Sigmoid colon (tissue), 7 donors: ENCODE results near the gene KIF7. TPM values are rescaled to one million over a fixed set of nuclear protein-coding genes. Genes with fewer than 3 reads are reported as not detected.

ENCODE experiments used
- DNase-seq: peaks from one replicate; pipeline ENCODE4 v3.0.0-alpha.2; 2019
- H3K27ac ChIP-seq, 4 donors: fragments of 200-600 bp; sonication (generic); one replicate each; pipeline ENCODE4 v1.5.1; 2016 to 2019; ENCODE audit warnings: mild to moderate bottlenecking in 1 of 4
- H3K27me3 ChIP-seq, 3 donors: fragments of 200-600 bp; sonication (generic); one replicate each; pipeline ENCODE4 v1.5.1; 2019; ENCODE audit warnings: mild to moderate bottlenecking in 1 of 3
- H3K36me3 ChIP-seq, 4 donors: fragments of 200-600 bp; sonication (generic); one replicate each; pipeline ENCODE4 v1.5.1; 2016 to 2019
- H3K4me1 ChIP-seq, 4 donors: fragments of 200-600 bp; sonication (generic); one replicate each; pipeline ENCODE4 v1.5.1; 2017 to 2019
- H3K4me3 ChIP-seq, 4 donors: fragments of 200-600 bp; sonication (generic); one replicate each; pipeline ENCODE4 v1.5.1; 2017 to 2019; ENCODE audit warnings: mild to moderate bottlenecking in 2 of 4, moderate library complexity in 1 of 4
- H3K9me3 ChIP-seq, 4 donors: fragments of 200-600 bp in 3 of 4; sonication (generic) in 3 of 4; one replicate each; pipeline versions ENCODE4 v1.5.1 to v1.6.1; 2013 to 2019
- EP300 ChIP-seq, 4 donors: sonication (generic); formaldehyde crosslinking; IDR thresholded peaks; one replicate each; pipeline ENCODE4 v1.6.1; 2017; ENCODE audit warnings: antibody characterized with exemption in 4 of 4
- POLR2A ChIP-seq, 2 donors: fragments of 450-650 bp; IDR thresholded peaks; one replicate each; pipeline ENCODE4 v1.6.1; 2016; ENCODE audit warnings: antibody characterized with exemption in 2 of 2, mild to moderate bottlenecking in 2 of 2, moderate library complexity in 2 of 2
- POLR2AphosphoS5 ChIP-seq, 4 donors: sonication (generic); formaldehyde crosslinking; IDR thresholded peaks; one replicate each; pipeline ENCODE4 v1.6.1; 2017; ENCODE audit warnings: antibody characterized with exemption in 4 of 4
- WGBS, 2 donors: extraction: QIAGEN DNeasy Blood & Tissue Kit; methylation state at CpG; one replicate each; pipeline ENCODE4 v1.1.7; 2013; 5-methylcytosine and 5-hydroxymethylcytosine counted together
- intact Hi-C: fragments of 100-400 bp; cut with DNase I; formaldehyde crosslinking; loops from one replicate; pipeline ENCODE4 v1.15.1; 2023
- polyA plus RNA-seq, 3 donors: library from polyadenylated mRNA; stranded (reverse); fragments of 200-250 nt; gene quantifications; one replicate each; pipeline ENCODE4 v1.2.3, GENCODE V29; 2013
- total RNA-seq, 4 donors: library from RNA; depleted of rRNA; stranded (reverse); fragments of >200 nt; gene quantifications; one replicate each; pipeline ENCODE4 v1.1.0, GENCODE V29; 2016
- TF ChIP-seq, protein P1 (sequence below), 4 experiments: fragments of 450-650 bp in 3 of 4; fragments of 200-600 bp in 1 of 4; IDR thresholded peaks; one replicate each; pipeline ENCODE4 v1.5.1; 2016 to 2019; ENCODE audit warnings: antibody characterized with exemption in 4 of 4, mild to moderate bottlenecking in 3 of 4, moderate library complexity in 2 of 4
- donor health status: healthy with polysubstance abuse.
- donor health status: Bipolar disorder and iron deficiency.
- donor health status: healthy.

The KIF7 gene
- total and polyA plus RNA-seq, 7 donors, result 0.46 to 15.2 (median 5.4) TPM

DNA sequence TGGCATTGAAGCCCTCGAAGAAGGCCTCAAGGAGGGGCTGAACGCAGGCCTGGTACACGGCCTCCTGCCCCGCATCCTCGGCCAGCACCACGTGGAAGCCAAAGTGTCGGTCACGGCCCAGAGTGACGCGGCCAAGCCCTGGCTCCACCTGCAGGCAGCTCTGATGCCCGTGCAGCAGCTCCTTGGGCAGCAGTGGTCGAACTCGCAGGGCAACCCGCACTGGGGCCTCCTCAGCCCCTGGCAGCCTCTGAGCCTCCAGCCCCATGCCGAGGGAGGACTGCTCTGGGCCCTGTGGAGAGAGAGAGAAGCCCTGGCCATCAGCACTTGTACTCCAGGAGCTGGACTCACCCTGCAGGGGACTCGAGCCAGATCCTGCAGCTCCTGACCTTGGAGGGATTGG lies 2.6 kb downstream of the KIF7 start:
- DNase-seq, result peak; percentile 47
- H3K27ac ChIP-seq, result no peak overlapping the region
- H3K36me3 ChIP-seq, result peaks cover 0 to 4% (median 0%) of the 10 kb centered on the region in 4 donors
- TF ChIP-seq POLR2AphosphoS5 (IDR thresholded peaks at IDR 0.05) (no peak), EP300 (IDR thresholded peaks at IDR 0.05) (no peak), POLR2A (IDR thresholded peaks at IDR 0.05) (no peak)
- TF ChIP-seq, protein P1, sequence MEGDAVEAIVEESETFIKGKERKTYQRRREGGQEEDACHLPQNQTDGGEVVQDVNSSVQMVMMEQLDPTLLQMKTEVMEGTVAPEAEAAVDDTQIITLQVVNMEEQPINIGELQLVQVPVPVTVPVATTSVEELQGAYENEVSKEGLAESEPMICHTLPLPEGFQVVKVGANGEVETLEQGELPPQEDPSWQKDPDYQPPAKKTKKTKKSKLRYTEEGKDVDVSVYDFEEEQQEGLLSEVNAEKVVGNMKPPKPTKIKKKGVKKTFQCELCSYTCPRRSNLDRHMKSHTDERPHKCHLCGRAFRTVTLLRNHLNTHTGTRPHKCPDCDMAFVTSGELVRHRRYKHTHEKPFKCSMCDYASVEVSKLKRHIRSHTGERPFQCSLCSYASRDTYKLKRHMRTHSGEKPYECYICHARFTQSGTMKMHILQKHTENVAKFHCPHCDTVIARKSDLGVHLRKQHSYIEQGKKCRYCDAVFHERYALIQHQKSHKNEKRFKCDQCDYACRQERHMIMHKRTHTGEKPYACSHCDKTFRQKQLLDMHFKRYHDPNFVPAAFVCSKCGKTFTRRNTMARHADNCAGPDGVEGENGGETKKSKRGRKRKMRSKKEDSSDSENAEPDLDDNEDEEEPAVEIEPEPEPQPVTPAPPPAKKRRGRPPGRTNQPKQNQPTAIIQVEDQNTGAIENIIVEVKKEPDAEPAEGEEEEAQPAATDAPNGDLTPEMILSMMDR (IDR thresholded peaks at IDR 0.05), result no peak
- H3K9me3 ChIP-seq, result no peaks in the 10 kb centered on the region
- H3K4me3 ChIP-seq, result no peak overlapping the region
- H3K4me1 ChIP-seq, result peaks cover 0 to 20% (median 14%) of the 10 kb centered on the region in 4 donors
- no peaks in the 10 kb centered on the region for H3K27me3 ChIP-seq
- intact Hi-C loops, result no loop called here
- WGBS, 2 donors, result 86 to 87% methylated on average over 16 of the region's 16 CpGs

DNA sequence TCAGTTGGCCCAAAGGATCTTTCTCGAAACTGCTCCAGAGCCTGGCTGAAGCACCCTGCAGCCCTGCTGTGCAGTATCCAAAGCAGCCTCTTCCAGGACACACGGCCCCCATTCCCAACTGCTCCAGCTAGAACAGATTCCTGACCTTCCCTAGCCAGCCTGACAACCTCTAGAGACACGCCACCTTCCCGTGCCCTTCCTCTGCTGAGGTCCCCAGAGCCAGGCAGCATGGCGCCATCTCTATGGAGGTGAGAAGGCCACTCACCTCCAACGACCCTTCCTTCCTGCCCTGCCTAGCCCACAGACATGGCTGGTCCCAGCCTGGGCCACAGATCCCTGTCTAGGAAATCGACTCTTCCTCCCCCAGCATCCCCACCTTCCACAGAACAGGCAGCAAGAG lies 3.1 kb downstream of the KIF7 start:
- Histone ChIP-seq H3K4me3 (no peak overlapping the region), H3K36me3 (peaks cover 0 to 4% (median 0%) of the 10 kb centered on the region in 4 donors), H3K27ac (no peak overlapping the region), H3K9me3 (no peaks in the 10 kb centered on the region), H3K27me3 (no peaks in the 10 kb centered on the region), H3K4me1 (peaks cover 0 to 23% (median 15%) of the 10 kb centered on the region in 4 donors)
- no peak for TF ChIP-seq EP300 (IDR thresholded peaks at IDR 0.05)
- TF ChIP-seq POLR2AphosphoS5 (IDR thresholded peaks at IDR 0.05), result no peak
- TF ChIP-seq POLR2A (IDR thresholded peaks at IDR 0.05), result no peak
- TF ChIP-seq, protein P1 (IDR thresholded peaks at IDR 0.05), result no peak
- DNase-seq, result peak; percentile 45
- WGBS, 2 donors, result 79 to 84% methylated on average over 7 of the region's 7 CpGs
- intact Hi-C loops, result no loop called here

DNA sequence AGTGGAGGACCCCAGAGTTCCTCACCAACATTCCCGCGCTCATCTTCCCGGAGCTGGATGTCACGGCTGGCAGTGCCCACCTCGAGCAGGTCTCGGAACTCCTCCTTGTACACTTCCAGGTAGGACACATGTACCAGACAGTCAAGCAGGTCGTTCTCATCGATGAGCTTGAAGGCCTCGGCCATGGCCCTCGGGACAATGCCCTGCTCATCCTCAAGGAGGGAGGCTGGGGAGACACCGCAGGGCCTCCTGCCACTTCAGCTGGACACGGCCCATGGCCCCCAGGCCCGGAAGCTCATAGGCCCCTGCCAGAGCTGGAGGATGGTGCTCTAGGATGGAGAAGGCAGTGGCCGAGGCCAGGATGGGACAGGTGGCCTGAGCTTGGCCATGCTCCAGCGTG lies 5.6 kb downstream of the KIF7 start:
- Histone ChIP-seq H3K36me3 (peaks cover 0 to 8% (median 0%) of the 10 kb centered on the region in 4 donors), H3K9me3 (no peaks in the 10 kb centered on the region), H3K4me1 (peaks cover 0 to 15% (median 8%) of the 10 kb centered on the region in 4 donors), H3K27ac (no peak overlapping the region), H3K27me3 (no peaks in the 10 kb centered on the region), H3K4me3 (no peak overlapping the region)
- peak; percentile 61 for DNase-seq
- no peak for TF ChIP-seq EP300 (IDR thresholded peaks at IDR 0.05)
- TF ChIP-seq POLR2A (IDR thresholded peaks at IDR 0.05), result no peak
- no peak for TF ChIP-seq POLR2AphosphoS5 (IDR thresholded peaks at IDR 0.05)
- TF ChIP-seq, protein P1 (IDR thresholded peaks at IDR 0.05), result no peak
- intact Hi-C loops, result no loop called here
- WGBS, 2 donors, result 94 to 95% methylated on average over 15 of the region's 15 CpGs

DNA sequence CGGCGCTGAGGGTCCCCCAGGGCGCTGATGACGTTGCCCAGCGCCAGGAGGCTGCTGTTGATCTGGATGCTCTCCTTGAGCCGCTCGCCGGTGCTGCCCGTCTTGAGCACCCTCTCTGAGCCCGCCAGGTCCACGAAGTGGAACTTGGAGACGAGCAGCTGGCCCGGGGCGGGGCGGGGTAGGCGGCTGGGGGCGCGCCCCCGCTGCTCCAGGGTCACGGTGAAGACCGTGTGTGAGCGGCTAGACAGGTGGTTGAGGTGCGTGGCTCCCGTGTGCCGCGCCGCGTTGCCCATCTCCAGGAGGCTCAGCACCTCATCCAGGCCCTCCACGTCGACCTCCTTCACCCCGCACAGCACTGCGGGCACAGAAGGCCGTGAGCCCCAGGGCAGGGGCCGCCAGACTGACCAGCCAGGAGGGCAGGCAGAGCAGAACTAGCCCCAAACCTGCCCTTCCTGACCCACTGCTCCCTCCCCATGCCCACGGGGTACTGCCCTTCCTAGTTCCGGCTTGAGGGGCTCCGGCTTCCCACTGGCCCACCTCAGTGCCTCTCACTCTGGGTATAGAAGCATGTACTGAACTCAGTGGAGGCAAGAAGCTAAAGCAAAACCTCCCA lies 6.1 kb downstream of the KIF7 start:
- Histone ChIP-seq H3K9me3 (no peaks in the 10 kb centered on the region), H3K27ac (no peak overlapping the region), H3K4me1 (peaks cover 0 to 9% (median 2%) of the 10 kb centered on the region in 4 donors), H3K4me3 (no peak overlapping the region), H3K36me3 (peaks cover 0 to 8% (median 0%) of the 10 kb centered on the region in 4 donors), H3K27me3 (no peaks in the 10 kb centered on the region)
- intact Hi-C loops, result no loop called here
- WGBS, 2 donors, result 95 to 97% methylated on average over 37 of the region's 37 CpGs
- DNase-seq, result peak; percentile 55
- TF ChIP-seq POLR2A (IDR thresholded peaks at IDR 0.05) (no peak), EP300 (IDR thresholded peaks at IDR 0.05) (no peak), POLR2AphosphoS5 (IDR thresholded peaks at IDR 0.05) (no peak)
- TF ChIP-seq, protein P1 (IDR thresholded peaks at IDR 0.05), result no peak
